IMR-90 (cell line): ENCODE data around the gene DYSF.

Experiments used
- BHLHE40 ChIP-seq: fragments of 150-350 bp; IDR thresholded peaks from 2 replicates; pipeline ENCODE4 v1.6.1; 2016; ENCODE audit warnings: mild to moderate bottlenecking, low read depth, low read length
- CEBPB ChIP-seq: IDR thresholded peaks from 2 replicates; pipeline ENCODE4 v1.6.1; 2012; ENCODE audit warnings: low read depth, low read length, improper control_type of control experiment
- FOS ChIP-seq: fragments of 150-350 bp; IDR thresholded peaks from 2 replicates; pipeline ENCODE4 v1.6.1; 2016; ENCODE audit warnings: low read depth, low read length
- MAZ ChIP-seq: IDR thresholded peaks from 2 replicates; pipeline ENCODE4 v1.6.1; 2012; ENCODE audit warnings: low read depth, mild to moderate bottlenecking, low read length, improper control_type of control experiment, moderate library complexity, borderline replicate concordance
- MXI1 ChIP-seq: IDR thresholded peaks from 2 replicates; pipeline ENCODE4 v1.6.1; 2012; ENCODE audit warnings: low read depth, mild to moderate bottlenecking, low read length, moderate library complexity, borderline replicate concordance
- POLR2A ChIP-seq: IDR thresholded peaks from 2 replicates; pipeline ENCODE4 v1.6.1; 2012; ENCODE audit warnings: mild to moderate bottlenecking, low read depth, low read length
- RAD21 ChIP-seq: IDR thresholded peaks from 2 replicates; pipeline ENCODE4 v1.6.1; 2012; ENCODE audit warnings: low read length, improper control_type of control experiment
- RCOR1 ChIP-seq: IDR thresholded peaks from 2 replicates; pipeline ENCODE4 v1.6.1; 2012; ENCODE audit warnings: mild to moderate bottlenecking, low read length, improper control_type of control experiment; ENCODE audit not compliant: insufficient replicate concordance
- RFX5 ChIP-seq: IDR thresholded peaks from 2 replicates; pipeline ENCODE4 v1.8.0; 2012; ENCODE audit warnings: low read depth, mild to moderate bottlenecking, low read length, moderate library complexity
- SMC3 ChIP-seq: fragments of 150-350 bp; IDR thresholded peaks from 2 replicates; pipeline ENCODE4 v1.6.1; 2016; ENCODE audit warnings: low read depth, mild to moderate bottlenecking, antibody characterized with exemption, low read length, moderate library complexity
- TF ChIP-seq, protein P1 (sequence below): conservative IDR thresholded peaks from 2 replicates; pipeline ENCODE4 v1.5.1; 2012; ENCODE audit warnings: mild to moderate bottlenecking, low read depth, low read length, improper control_type of control experiment
- TF ChIP-seq, protein P2 (sequence below): fragments of 150-350 bp; IDR thresholded peaks from 2 replicates; pipeline ENCODE4 v1.6.1; 2017; ENCODE audit warnings: mild to moderate bottlenecking, antibody characterized with exemption, low read length, low read depth

GRCh38 chr2:71669058-71669456 is 215.7 kb downstream of the DYSF start:
- TF ChIP-seq, protein P1, sequence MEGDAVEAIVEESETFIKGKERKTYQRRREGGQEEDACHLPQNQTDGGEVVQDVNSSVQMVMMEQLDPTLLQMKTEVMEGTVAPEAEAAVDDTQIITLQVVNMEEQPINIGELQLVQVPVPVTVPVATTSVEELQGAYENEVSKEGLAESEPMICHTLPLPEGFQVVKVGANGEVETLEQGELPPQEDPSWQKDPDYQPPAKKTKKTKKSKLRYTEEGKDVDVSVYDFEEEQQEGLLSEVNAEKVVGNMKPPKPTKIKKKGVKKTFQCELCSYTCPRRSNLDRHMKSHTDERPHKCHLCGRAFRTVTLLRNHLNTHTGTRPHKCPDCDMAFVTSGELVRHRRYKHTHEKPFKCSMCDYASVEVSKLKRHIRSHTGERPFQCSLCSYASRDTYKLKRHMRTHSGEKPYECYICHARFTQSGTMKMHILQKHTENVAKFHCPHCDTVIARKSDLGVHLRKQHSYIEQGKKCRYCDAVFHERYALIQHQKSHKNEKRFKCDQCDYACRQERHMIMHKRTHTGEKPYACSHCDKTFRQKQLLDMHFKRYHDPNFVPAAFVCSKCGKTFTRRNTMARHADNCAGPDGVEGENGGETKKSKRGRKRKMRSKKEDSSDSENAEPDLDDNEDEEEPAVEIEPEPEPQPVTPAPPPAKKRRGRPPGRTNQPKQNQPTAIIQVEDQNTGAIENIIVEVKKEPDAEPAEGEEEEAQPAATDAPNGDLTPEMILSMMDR = no peak
- TF ChIP-seq MAZ (no peak), MXI1 (no peak), RCOR1 (no peak), FOS (no peak), POLR2A (no peak), CEBPB (no peak), BHLHE40 (no peak), RFX5 (no peak), SMC3 (no peak), RAD21 (no peak)
- TF ChIP-seq, protein P2, sequence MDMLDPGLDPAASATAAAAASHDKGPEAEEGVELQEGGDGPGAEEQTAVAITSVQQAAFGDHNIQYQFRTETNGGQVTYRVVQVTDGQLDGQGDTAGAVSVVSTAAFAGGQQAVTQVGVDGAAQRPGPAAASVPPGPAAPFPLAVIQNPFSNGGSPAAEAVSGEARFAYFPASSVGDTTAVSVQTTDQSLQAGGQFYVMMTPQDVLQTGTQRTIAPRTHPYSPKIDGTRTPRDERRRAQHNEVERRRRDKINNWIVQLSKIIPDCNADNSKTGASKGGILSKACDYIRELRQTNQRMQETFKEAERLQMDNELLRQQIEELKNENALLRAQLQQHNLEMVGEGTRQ = no peak
